ENCODE data around the gene CEP85L. TPM values are rescaled to one million over a fixed set of nuclear protein-coding genes. Genes with fewer than 3 reads are reported as not detected.

CEP85L gene
- total RNA-seq, 6 experiments from 2014 or later, result 6.6 to 8.8 (median 7.6) TPM

GRCh38 chr6:118579786-118580185, 71.6 kb downstream of the CEP85L start:
- H3K9me3 Mint-ChIP-seq, result peaks cover 54% of the 10 kb centered on the region
- H3K4me3 Mint-ChIP-seq, result no peak overlapping the region
- H3K27me3 Mint-ChIP-seq (ENCODE audit: insufficient read depth), result no peaks in the 10 kb centered on the region
- no peak for DNase-seq
- H3K27ac Mint-ChIP-seq, result no peak overlapping the region
- peaks cover 56% of the 10 kb centered on the region for H3K36me3 Mint-ChIP-seq (ENCODE audit: low read depth)
- H3K4me1 Mint-ChIP-seq (ENCODE audit: low read depth), result peaks cover 28% of the 10 kb centered on the region
- TF ChIP-seq CTCF (IDR thresholded peaks at IDR 0.05), result no peak

GRCh38 chr6:118578617-118579016, 72.8 kb downstream of the CEP85L start:
- H3K27me3 Mint-ChIP-seq (ENCODE audit: insufficient read depth), result no peaks in the 10 kb centered on the region; the same call in 1 of the 2 replicates
- no peak overlapping the region for H3K4me3 Mint-ChIP-seq
- no peak overlapping the region for H3K27ac Mint-ChIP-seq
- no peak for DNase-seq
- H3K4me1 Mint-ChIP-seq (ENCODE audit: low read depth), result peaks cover 28% of the 10 kb centered on the region
- H3K36me3 Mint-ChIP-seq (ENCODE audit: low read depth), result peaks cover 66% of the 10 kb centered on the region
- peaks cover 65% of the 10 kb centered on the region for H3K9me3 Mint-ChIP-seq
- TF ChIP-seq CTCF (IDR thresholded peaks at IDR 0.05), result no peak

- no peak for TF ChIP-seq CTCF (IDR thresholded peaks at IDR 0.05)
- H3K4me1 Mint-ChIP-seq (ENCODE audit: low read depth), result peaks cover 28% of the 10 kb centered on the region
- H3K36me3 Mint-ChIP-seq (ENCODE audit: low read depth), result peaks cover 66% of the 10 kb centered on the region
- no peaks in the 10 kb centered on the region; the same call in 1 of the 2 replicates for H3K27me3 Mint-ChIP-seq (ENCODE audit: insufficient read depth)
- no peak overlapping the region for H3K27ac Mint-ChIP-seq
- no peak for DNase-seq
- no peak overlapping the region for H3K4me3 Mint-ChIP-seq
- peaks cover 65% of the 10 kb centered on the region for H3K9me3 Mint-ChIP-seq
Measured at GRCh38 chr6:118577972-118578371, 73.4 kb downstream of the CEP85L start.

GRCh38 chr6:118574051-118574865, 77.1 kb downstream of the CEP85L start:
- no peak overlapping the region for H3K4me3 Mint-ChIP-seq
- peaks cover 53% of the 10 kb centered on the region for H3K36me3 Mint-ChIP-seq (ENCODE audit: low read depth)
- peak overlapping the region; percentile 58 for H3K27ac Mint-ChIP-seq
- peaks cover 50% of the 10 kb centered on the region for H3K9me3 Mint-ChIP-seq
- DNase-seq, result no peak
- H3K27me3 Mint-ChIP-seq (ENCODE audit: insufficient read depth), result no peaks in the 10 kb centered on the region; the same call in 1 of the 2 replicates
- no peak for TF ChIP-seq CTCF (IDR thresholded peaks at IDR 0.05)
- H3K4me1 Mint-ChIP-seq (ENCODE audit: low read depth), result no peaks in the 10 kb centered on the region

GRCh38 chr6:118571121-118571520, 80.3 kb downstream of the CEP85L start:
- Mint-ChIP-seq H3K27me3 (ENCODE audit: insufficient read depth) (no peaks in the 10 kb centered on the region; the same call in 1 of the 2 replicates), H3K4me1 (ENCODE audit: low read depth) (no peaks in the 10 kb centered on the region), H3K4me3 (no peak overlapping the region), H3K9me3 (peaks cover 20% of the 10 kb centered on the region), H3K27ac (no peak overlapping the region), H3K36me3 (ENCODE audit: low read depth) (peaks cover 24% of the 10 kb centered on the region)
- DNase-seq, result no peak
- TF ChIP-seq CTCF (IDR thresholded peaks at IDR 0.05), result no peak
